GM12878 (cell line): ENCODE measurements around the gene PLXND1.

Experiments used
- CBFB ChIP-seq: IDR thresholded peaks from 2 replicates; pipeline ENCODE4 v1.6.1; 2016; ENCODE audit warnings: antibody characterized with exemption, low read depth
- FOXM1 ChIP-seq: IDR thresholded peaks from 2 replicates; pipeline ENCODE4 v1.6.1; 2012; ENCODE audit warnings: low read depth, mild to moderate bottlenecking, inconsistent platforms, low read length, moderate library complexity
- NR2C2 ChIP-seq: IDR thresholded peaks from 2 replicates; pipeline ENCODE4 v1.6.1; 2011; ENCODE audit warnings: borderline replicate concordance, low read depth; ENCODE audit not compliant: control insufficient read depth, insufficient read length
- POLR2AphosphoS5 ChIP-seq: IDR thresholded peaks from 2 replicates; pipeline ENCODE4 v1.6.1; 2011; ENCODE audit warnings: mild to moderate bottlenecking, low read length, inconsistent platforms
- STAT3 ChIP-seq: IDR thresholded peaks from 2 replicates; pipeline ENCODE4 v1.6.1; 2011; ENCODE audit warnings: low read depth, low read length, improper control_type of control experiment
- ZNF207 ChIP-seq: fragments of 450-650 bp; IDR thresholded peaks from 2 replicates; pipeline ENCODE4 v1.6.1; 2014; ENCODE audit warnings: antibody characterized with exemption, mild to moderate bottlenecking, borderline replicate concordance
- ZNF24 ChIP-seq: fragments of 450-650 bp; IDR thresholded peaks from 2 replicates; pipeline ENCODE4 v1.6.1; 2017; ENCODE audit warnings: antibody characterized with exemption, mild to moderate bottlenecking

- no peak for TF ChIP-seq CBFB
- TF ChIP-seq STAT3 = no peak
- TF ChIP-seq POLR2AphosphoS5 = no peak
- no peak for TF ChIP-seq FOXM1
- no peak for TF ChIP-seq ZNF207
- no peak for TF ChIP-seq ZNF24
- TF ChIP-seq NR2C2 = no peak
Measured at GRCh38 chr3:129615751-129616281, 9.3 kb upstream of the PLXND1 start.
